NCI-H1930 (cell line): Measurements from ENCODE around the gene CYBC1.
A peak's percentile ranks its signal among the peaks of the same experiment; 100 is the strongest.

Experiments
- DNase-seq, 2 experiments: peaks; one replicate each; lab custom pipeline; 2025; lab: John Stamatoyannopoulos, UW

The CYBC1 gene

DNA sequence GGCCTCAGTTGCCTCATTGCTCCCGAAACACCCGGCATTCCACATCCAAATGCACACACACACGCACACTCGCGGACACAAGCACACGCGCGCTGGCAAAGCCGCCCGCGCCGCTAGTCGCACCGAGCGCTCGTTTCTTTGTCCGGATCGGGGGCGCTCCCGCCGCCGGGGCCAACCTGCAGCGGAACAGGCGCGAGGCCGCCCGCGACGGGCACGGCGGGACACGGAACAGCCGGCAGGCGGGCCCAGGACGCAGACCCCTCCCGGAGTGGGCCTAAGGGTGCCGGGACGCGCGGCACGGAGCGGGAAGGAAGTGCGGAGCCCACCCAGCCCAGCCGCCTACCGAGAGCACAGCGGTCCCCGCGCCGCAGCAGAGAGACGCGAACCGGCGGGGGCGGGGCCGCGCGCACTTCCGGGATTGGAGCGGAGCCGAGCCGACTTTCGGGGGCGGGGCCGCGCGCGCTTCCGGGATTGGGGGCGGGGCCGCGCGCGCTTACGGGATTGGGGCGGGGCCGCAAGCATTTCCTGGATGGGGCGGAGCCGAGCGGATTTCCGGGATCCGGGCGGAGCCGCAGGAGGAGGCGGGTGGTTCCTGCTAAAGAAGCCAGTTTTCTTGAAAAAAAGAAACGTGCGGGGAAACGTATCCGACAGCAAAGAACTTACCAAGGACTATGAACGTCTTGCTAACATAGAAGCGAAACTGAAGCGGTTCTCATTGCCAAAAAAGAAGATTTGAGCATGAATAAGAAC, at the start of gene CYBC1:
Gene CYBC1 (minus strand): TSS at position 396 of the 750 bp plus-strand sequence. CDS start 1,498 bp downstream, outside the sequence.
- DNase-seq: peak; percentile 82 to 96

DNA sequence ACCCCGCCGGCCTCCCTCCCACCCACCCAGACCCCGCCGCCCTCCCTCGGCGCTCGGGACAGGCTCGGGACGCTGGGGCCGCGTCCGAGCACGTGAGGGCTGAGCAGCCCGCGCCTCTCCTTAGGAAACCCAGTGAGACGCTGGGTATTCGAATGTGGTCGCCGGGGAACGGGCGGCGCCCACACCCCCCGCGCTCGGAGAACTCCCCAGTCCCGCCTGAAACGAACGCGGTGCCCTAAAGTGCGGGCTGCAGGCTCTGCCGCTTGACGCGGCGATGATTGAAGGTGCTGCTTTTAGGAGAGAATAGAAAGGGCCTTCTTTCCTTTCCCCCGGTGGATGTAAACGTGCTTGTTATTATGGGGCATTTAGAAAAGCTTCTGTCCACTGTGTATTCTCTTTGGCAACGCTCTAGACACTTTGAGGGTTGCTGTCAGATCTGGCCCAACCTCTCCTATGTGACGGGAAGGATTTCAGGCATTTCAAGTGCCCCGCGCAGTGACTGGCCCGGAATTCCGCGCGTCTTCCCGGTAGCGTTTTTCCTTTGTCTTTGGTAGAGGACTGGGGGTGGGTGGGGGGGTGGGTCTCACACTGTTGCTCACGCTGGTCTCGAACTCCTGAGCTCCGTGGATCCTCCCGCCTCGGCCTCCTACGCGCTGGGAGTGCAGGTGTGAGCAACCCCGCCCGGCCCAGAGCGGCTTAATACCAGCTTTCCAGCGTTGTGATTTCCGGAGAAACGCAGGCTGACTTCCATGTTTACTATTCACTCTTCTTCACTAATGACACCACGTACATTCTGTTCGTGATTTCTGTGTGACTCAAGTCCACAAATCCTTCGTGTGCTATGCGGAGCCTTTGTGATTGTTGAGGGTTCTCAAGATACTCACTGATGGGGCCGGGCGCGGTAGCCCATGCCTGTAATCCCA, 47.2 kb upstream of the CYBC1 start:
- peak; percentile 63 to 67 for DNase-seq

DNA sequence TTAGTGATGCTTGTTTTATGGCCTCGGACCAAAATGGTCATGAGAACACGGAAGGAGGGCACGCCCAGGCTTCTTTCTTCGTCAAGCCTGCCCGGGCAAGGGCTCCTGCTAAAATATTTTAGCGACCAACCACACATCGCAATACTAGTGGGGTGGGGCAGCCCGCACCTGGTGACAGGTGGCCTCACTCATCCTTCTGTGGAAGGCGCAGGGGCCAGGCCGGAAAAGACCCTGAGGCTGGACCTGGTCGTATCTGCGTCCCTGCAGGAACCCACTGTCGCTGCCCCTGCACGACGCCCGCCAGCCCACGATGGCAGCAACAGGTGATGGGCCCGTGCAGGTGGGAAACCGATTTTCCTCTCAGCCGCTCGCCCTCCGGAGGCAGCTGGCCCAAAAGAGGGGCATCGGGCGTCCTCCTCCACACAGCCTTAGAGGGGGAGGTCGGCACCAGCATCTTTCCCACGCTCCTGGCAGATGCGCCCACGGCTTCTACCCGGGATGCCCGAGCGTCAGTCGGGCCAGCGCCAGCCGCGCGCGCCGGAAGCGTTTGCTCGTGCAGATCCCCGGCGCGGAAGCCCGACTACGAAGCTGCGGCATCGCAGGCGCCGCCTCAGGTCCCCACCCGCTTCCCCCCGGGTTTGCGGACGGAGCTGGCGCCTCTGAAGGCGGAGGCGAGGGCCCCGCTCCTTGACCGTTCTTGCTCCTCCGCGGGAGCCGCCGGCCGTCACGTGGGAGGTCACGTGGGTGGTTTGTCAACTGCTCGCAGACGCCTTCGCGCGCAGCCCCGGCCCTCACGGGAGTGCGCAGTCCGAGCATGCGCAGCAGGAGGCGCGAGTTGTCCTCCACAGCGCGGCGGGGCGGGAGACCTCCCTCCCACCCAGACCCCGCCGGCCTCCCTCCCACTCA, 46.2 kb upstream of the CYBC1 start:
- peak; percentile 94 to 96 for DNase-seq

DNA sequence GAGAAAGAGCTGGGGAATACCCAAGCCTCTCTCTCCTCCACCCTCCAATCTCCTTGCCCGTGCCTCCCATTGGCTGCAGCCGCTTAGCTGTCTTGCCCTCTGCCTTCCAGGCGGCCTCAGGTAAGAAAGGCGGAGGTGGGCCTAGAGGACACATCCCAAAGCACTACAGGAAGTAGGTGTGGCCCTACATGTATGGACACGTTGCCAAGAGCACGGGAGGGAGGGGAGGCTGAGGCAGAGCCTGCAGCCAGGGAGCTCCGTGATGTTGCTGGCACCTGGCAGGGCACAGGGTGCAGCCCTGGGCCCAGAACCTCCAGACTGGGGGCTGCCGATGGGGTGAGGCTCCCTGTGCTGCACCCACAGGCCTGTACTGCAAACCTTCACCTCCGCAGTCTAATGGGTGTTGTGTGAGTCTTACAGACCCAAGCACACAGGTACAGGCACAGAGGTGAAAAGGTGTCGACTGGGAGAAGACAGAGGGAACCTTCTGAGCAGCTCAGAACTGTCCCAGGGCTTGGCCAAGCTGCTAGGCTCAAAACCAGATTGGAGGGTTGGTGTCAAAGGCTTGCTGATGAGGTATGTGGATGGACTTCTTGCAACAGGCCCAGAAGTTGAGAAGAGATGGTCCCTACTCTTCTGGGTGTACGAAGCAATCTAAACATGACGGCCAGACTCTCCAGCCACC, 45.4 kb upstream of the CYBC1 start:
- peak in 1 of 2 experiments; percentile 20 for DNase-seq

- DNase-seq: peak; percentile 74 to 81
Observed at GRCh38 chr17:82494236-82495055, 43.9 kb upstream of the CYBC1 start.

- DNase-seq: no peak
Observed at GRCh38 chr17:82493226-82493781, 42.8 kb upstream of the CYBC1 start.

- no peak for DNase-seq
Observed at GRCh38 chr17:82492643-82493225, 42.2 kb upstream of the CYBC1 start.

- no peak for DNase-seq
Observed at GRCh38 chr17:82491533-82491932, 41.0 kb upstream of the CYBC1 start.

GRCh38 chr17:82491196-82491530, 40.6 kb upstream of the CYBC1 start:
- DNase-seq: no peak

DNA sequence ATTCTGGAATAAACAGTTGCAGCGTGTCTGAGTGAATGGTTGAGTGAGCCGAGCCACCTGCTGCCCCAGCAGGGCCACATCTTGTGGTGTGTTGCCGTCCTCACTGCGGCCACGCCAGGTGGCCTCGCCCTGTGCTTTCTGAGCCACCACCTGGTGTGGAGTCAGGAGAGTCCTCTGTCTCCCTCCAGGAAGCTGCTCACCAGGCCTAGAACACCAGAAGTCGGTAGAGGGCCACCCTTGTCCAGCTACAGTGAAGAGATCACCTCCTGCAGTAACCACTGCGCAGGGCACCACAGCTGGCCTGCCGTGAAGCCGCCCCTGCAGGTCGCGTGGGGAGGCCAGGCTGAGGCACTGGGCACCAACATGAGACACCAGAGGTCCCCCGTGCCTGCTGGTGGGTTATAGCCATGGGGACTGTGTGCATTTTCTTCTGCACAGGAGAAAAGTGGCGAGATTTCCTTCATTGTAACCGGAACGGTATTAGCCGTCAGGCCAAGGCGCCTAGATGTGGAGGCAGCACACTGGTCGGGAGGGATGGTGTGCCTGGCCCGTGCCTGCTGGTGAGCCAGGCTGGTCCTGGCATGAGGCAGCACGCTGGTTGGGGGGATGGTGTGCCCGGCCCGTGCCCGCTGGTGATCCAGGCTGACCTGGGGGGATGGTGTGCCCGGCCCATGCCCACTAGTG, 40.1 kb upstream of the CYBC1 start:
- no peak for DNase-seq

DNA sequence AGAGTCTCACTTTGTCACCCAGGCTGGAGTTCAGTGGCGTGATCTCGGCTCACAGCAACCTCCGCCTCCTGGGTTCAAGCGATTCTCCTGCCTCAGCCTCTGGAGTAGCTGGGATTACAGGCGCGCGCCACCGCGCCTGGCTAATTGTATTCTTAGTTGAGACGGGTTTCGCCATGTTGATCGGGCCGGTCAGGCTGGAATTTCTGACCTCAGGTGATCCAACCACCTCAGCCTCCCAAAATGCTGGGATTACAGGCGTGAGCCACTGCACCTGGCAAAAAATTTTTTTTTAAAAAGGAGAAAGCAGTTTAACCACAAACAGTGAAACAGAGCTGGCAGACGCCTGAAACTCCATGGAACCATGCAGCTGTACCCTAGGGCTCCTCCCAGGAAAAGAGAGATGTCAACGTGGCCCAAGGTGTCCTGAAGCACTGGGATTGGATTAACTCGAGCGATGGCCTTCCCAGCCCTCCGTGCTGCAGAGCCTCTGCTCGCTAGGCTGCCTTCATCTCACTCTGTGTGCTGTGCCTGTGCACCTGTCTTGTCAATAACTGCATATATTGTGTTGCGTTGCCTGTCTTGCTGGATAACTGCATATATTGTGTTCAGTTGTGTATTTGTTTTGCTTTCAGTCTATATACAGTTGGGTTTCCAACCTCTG, 39.4 kb upstream of the CYBC1 start:
- no peak for DNase-seq

- DNase-seq: no peak
Observed at GRCh38 chr17:82489117-82489516, 38.6 kb upstream of the CYBC1 start.

DNA sequence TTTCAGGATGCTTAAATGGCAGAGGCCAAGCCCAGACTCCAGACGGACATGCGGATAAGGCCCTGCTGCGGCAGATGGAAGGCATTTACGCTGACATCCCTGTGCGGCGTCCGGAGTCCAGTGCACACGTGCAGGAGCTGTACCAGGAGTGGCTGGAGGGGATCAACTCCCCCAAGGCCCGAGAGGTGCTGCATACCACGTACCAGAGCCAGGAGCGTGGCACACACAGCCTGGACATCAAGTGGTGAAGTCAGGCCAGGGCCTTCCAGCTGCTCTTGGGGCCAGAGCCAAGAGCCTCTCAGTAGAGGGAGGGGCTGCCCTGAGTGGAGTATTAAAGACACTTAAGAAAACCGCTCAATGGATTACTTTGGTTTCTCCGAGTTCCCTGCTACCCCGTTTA, 37.4 kb upstream of the CYBC1 start:
- DNase-seq: no peak

DNA sequence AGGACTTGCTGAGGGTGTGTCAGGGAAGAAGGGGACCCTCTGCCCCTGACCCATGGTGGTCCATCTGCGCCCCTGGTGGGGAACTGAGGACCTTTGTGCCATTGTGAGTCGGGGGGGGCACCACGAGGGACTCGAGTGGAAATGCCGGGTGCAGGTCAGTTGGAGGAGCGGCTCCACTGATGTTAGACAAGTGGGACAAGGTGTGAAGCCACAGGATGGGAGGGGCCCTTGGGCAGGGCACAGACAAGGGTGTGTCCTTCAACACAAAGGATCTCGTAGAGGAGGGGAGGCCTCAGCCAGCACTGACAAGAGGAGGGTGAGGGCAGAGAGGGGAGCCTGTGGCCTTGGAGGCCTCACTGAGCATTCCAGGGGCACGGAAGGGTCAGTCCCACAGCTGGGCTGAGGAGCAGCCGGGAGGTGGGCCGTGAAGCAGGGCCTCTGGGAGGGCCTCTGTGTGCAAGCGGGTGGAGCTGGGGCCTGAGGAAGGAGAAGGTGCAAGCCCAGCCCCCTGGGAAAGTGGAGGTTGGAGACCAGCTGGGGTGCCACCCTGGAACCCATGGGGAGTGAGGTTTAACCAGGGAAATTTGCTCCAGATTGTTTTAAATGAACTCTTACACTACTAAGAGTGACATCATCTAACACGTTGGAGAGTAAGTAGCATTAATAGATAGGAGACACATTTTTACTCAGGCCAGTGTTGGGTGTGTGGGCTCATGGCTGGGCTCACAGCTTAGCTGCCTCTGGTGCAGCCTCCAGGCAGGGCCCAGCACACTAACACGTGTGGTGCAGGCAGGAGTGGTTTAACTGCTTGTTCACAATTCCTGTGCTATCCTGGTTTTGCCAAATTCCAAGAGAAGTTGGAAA, 35.9 kb upstream of the CYBC1 start:
- no peak for DNase-seq

- DNase-seq: no peak
Observed at GRCh38 chr17:82483836-82484235, 33.3 kb upstream of the CYBC1 start.

DNA sequence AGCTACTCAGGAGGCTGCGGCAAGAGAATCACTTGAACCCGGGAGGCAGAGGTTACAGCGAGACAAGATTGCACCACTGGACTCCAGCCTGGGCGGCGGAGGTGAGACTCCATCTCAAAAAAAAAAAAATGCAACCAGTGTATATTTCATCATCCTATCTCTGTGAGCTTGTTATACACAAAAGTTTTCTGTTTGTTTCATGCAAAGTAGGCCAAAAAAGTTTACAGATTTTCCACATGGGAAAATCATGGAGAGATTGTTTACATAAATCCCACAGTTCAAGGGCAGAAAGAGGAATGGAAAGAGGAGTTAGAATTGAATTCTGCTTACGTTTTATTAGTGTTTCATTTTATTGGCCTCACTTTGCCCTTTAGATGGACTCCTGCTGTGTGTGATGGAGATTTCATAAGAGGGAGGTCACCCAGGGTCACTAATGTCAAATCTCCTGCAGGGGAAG, 32.7 kb upstream of the CYBC1 start:
- no peak for DNase-seq

DNA sequence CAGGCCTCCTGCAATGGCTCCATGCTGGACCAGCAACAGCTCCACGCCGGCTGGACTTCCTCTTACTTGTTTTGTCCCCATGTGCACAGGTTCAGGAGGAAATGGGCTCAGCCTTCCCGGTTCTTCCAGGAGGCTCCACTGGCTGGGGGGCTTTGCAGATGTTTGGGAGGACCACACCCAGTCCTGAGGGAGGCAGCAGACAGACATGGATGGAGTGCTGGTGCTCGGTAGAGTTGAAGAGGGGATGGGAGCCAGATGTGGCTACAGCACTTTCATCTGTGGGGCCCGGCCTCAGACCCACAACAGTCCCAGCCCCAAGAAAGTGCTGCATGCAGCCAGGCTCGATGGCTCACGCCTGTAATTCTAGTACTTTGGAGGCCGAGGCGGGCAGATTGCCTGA, 29.8 kb upstream of the CYBC1 start:
- DNase-seq: no peak

DNA sequence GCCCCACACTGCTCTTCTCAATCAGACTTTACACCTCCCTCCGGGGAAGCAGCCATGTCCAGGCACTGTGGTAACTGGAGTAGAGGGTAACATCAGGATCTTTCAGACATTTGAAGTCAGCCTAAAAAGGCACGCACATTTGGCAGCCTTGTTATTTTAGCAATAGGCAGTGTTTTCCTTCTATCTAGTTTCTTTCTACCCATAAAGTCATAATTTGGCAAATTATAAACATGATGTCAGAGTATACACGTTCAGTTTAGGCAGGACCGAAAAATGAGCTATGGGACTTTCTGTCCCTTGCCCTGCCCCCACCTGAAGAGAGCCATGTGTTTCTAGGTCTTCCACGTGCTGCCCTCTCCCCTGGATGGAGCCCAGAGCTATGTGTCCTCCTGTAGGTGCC, 29.1 kb upstream of the CYBC1 start:
- no peak for DNase-seq
